GM12878 (cell line): ENCODE results near the gene CREB3L4. TPM values are rescaled to one million over a fixed set of nuclear protein-coding genes. Genes with fewer than 3 reads are reported as not detected.

ENCODE experiments used
- ASH2L ChIP-seq: fragments of 300-600, 200-600 bp; sonication (generic); IDR thresholded peaks from 2 replicates; pipeline ENCODE4 v1.6.1; 2017; ENCODE audit warnings: low read depth, mild to moderate bottlenecking, borderline replicate concordance
- BCL11A ChIP-seq: IDR thresholded peaks from 2 replicates; pipeline ENCODE4 v1.6.1; 2011; ENCODE audit warnings: low read depth, low read length
- BHLHE40 ChIP-seq, 2 experiments: fragments of 450-650 bp in 1 of 2; IDR thresholded peaks; 2 replicates each; pipeline ENCODE4 v1.6.1; 2011 to 2017; ENCODE audit warnings: low read depth in 2 of 2, borderline replicate concordance in 1 of 2, improper control_type of control experiment in 1 of 2, low read length in 1 of 2, mild to moderate bottlenecking in 1 of 2
- CREB1 ChIP-seq: IDR thresholded peaks from 2 replicates; pipeline ENCODE4 v1.6.1; 2012; ENCODE audit warnings: low read depth, mild to moderate bottlenecking, inconsistent platforms
- ETV6 ChIP-seq, 2 experiments: fragments of 450-650 bp in 1 of 2; IDR thresholded peaks in 1 of 2; conservative IDR thresholded peaks in 1 of 2; 2 replicates each; pipeline ENCODE4 v1.6.1; 2014; ENCODE audit warnings: antibody characterized with exemption in 1 of 2, borderline replicate concordance in 1 of 2, low read depth in 1 of 2, mild to moderate bottlenecking in 1 of 2, moderate library complexity in 1 of 2
- EZH2 ChIP-seq: IDR thresholded peaks from 2 replicates; pipeline ENCODE4 v1.6.1; 2012; ENCODE audit warnings: low read depth, mild to moderate bottlenecking, control low read depth, inconsistent platforms, low read length, borderline replicate concordance; ENCODE audit not compliant: control insufficient read depth
- FOXK2 ChIP-seq: fragments of 450-650 bp; IDR thresholded peaks from 2 replicates; pipeline ENCODE4 v1.6.1; 2017; ENCODE audit warnings: mild to moderate bottlenecking, moderate library complexity
- HCFC1 ChIP-seq: fragments of 150-350 bp; IDR thresholded peaks from 2 replicates; pipeline ENCODE4 v1.6.1; 2014; ENCODE audit warnings: low read length
- HDAC2 ChIP-seq: fragments of 200-600 bp; sonication (generic); IDR thresholded peaks from 2 replicates; pipeline ENCODE4 v1.6.1; 2017
- HDAC6 ChIP-seq: fragments of 200-600 bp; sonication (generic); IDR thresholded peaks from one replicate; pipeline ENCODE4 v1.8.0; 2017; ENCODE audit warnings: antibody characterized with exemption; ENCODE audit not compliant: unreplicated experiment
- JUNB ChIP-seq: IDR thresholded peaks from 2 replicates; pipeline ENCODE4 v1.6.1; 2016; ENCODE audit warnings: antibody characterized with exemption, mild to moderate bottlenecking
- KDM1A ChIP-seq: fragments of 200-600 bp; sonication (generic); IDR thresholded peaks from 2 replicates; pipeline ENCODE4 v1.6.1; 2016; ENCODE audit warnings: borderline replicate concordance
- KLF5 ChIP-seq: fragments of 450-650 bp; IDR thresholded peaks from 2 replicates; pipeline ENCODE4 v1.6.1; 2014; ENCODE audit warnings: mild to moderate bottlenecking; ENCODE audit not compliant: partially characterized antibody
- MTA2 ChIP-seq: fragments of 450-650 bp; IDR thresholded peaks from 2 replicates; pipeline ENCODE4 v1.6.1; 2016; ENCODE audit warnings: low read depth, mild to moderate bottlenecking, moderate library complexity
- MTA3 ChIP-seq: IDR thresholded peaks from 2 replicates; pipeline ENCODE4 v1.6.1; 2012; ENCODE audit warnings: low read length, inconsistent platforms, borderline replicate concordance
- NBN ChIP-seq: fragments of 450-650 bp; IDR thresholded peaks from 2 replicates; pipeline ENCODE4 v1.6.1; 2016
- RELA ChIP-seq: fragments of 450-650 bp; IDR thresholded peaks from 2 replicates; pipeline ENCODE4 v1.8.0; 2014; ENCODE audit warnings: borderline replicate concordance; ENCODE audit not compliant: partially characterized antibody
- SMC3 ChIP-seq: IDR thresholded peaks from 2 replicates; pipeline ENCODE4 v1.6.1; 2011; ENCODE audit warnings: low read length, improper control_type of control experiment, borderline replicate concordance
- SREBF1 ChIP-seq: IDR thresholded peaks from 2 replicates; pipeline ENCODE4 v1.6.1; 2012; ENCODE audit warnings: mild to moderate bottlenecking, low read length
- SREBF2 ChIP-seq: IDR thresholded peaks from 2 replicates; pipeline ENCODE4 v1.6.1; 2012; ENCODE audit warnings: mild to moderate bottlenecking, low read length
- SRF ChIP-seq, 2 experiments: IDR thresholded peaks; 2 replicates each; pipeline ENCODE4 v1.6.1; 2011; ENCODE audit warnings: low read depth in 2 of 2, low read length in 2 of 2, mild to moderate bottlenecking in 1 of 2, moderate library complexity in 1 of 2
- TARDBP ChIP-seq: IDR thresholded peaks from 2 replicates; pipeline ENCODE4 v1.6.1; 2016; ENCODE audit warnings: borderline replicate concordance
- TCF3 ChIP-seq: IDR thresholded peaks from 2 replicates; pipeline ENCODE4 v1.6.1; 2012; ENCODE audit warnings: low read depth, mild to moderate bottlenecking, low read length, borderline replicate concordance; ENCODE audit not compliant: insufficient read depth
- ZBTB4 ChIP-seq: fragments of 450-650 bp; formaldehyde crosslinking; IDR thresholded peaks from 2 replicates; pipeline ENCODE4 v1.4.0; 2022; ENCODE audit warnings: mild to moderate bottlenecking, moderate library complexity
- ZBTB40 ChIP-seq: fragments of 450-650 bp; IDR thresholded peaks from 2 replicates; pipeline ENCODE4 v1.6.1; 2016; ENCODE audit warnings: mild to moderate bottlenecking, moderate library complexity, borderline replicate concordance
- polyA plus RNA-seq, 11 experiments: library from polyadenylated mRNA; depleted of rRNA in 4 of 11; unstranded in 6 of 11; stranded (reverse) in 5 of 11; fragments of >200 nt; fragmentation: Nextera tagmentation in 4 of 11; fragmentation: Illumina TruSeq in 1 of 11; extraction: Ambion mirVana in 4 of 11; extraction: Trizol in 1 of 11; gene quantifications; 1 replicate in 1 of 11; 2 replicates in 10 of 11; pipeline versions ENCODE4 v1.2.1 to v1.2.3, GENCODE V29; 2011 to 2016; ENCODE audit warnings: inconsistent platforms in 2 of 11, missing spikeins in 2 of 11, low read depth in 1 of 11
- total RNA-seq, 4 experiments: library from RNA; depleted of rRNA in 3 of 4; stranded (reverse); fragments of >200 nt in 3 of 4; fragmentation: Illumina TruSeq in 1 of 4; extraction: Trizol in 1 of 4; gene quantifications; 2 replicates each; pipeline versions ENCODE4 v1.2.1 to v1.2.3, GENCODE V29; 2013 to 2021

CREB3L4 gene
- total and polyA plus RNA-seq, 10 of the 15 experiments (the other 5 are each of a cell fraction or from before 2014, with no cell fraction given), result 9.7 to 14.0 (median 12.1) TPM

DNA sequence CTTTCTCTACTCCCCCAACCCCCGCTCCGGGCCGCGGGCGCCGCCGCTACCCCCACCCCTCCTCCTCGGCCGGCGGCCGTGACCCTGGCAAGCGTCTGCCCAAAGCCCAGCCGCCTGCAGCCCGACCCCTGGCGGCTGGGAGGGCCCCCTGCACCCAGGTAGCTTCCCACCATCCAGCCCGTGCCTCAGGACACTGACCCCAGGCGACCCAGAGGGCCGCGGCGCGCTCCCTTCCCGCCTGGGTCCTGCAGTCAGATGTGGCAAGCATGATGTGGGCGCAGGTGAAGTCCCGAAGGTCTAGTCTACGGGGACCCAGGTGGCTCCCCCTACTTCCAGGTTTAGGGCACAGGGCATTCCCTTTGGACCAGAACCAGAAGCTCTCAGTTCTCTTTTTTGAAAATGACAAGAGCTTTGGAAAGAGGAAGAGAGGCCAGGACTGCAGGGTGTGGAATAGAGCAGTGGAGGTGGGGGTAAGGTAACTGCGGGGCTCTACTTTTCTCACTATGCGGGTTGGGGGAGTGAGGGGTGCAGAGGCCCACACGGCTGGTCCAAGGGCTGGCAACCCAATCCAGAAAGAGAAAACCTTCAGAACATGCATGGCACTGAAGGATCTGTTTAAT lies 21.0 kb upstream of the CREB3L4 start, which contains the start of gene DENND4B (continued):
- TF ChIP-seq ZBTB40, result no peak
- 0 out of 2 replicates have a peak, but pooled peaks have one; percentile 4 for TF ChIP-seq BCL11A
- no peak for TF ChIP-seq SREBF1
- TF ChIP-seq ASH2L, result no peak
- TF ChIP-seq MTA3, result peak; percentile 80; the same call in 1 of the 2 replicates
- no peak for TF ChIP-seq KLF5
- no peak for TF ChIP-seq SREBF2
- peak; percentile 80 to 87; a peak in 3 of 4 replicates for TF ChIP-seq BHLHE40 (IDR thresholded peaks at IDR 0.05; ENCODE audit: borderline replicate concordance in 1 of 2, low read depth in 2 of 2, low read length in 1 of 2)
- no peak for TF ChIP-seq ZBTB4 (CRISPR knock-in tag)
- TF ChIP-seq RELA, result peak; percentile 40
- no peak for TF ChIP-seq EZH2
- no peak for TF ChIP-seq HDAC6
- TF ChIP-seq SMC3, result peak; percentile 65; the same call in 1 of the 2 replicates
- TF ChIP-seq KDM1A, result no peak
- no peak for TF ChIP-seq FOXK2
- no peak for TF ChIP-seq JUNB
- 0 out of 2 replicates have a peak, but pooled peaks have one; percentile 13 for TF ChIP-seq MTA2
- TF ChIP-seq HCFC1, result peak; percentile 44; the same call in 1 of the 2 replicates
- TF ChIP-seq TARDBP, result peak; percentile 70; the same call in 1 of the 2 replicates
- 0 out of 4 replicates have a peak, but pooled peaks of 1 of the 2 experiments have one; percentile 37 for TF ChIP-seq ETV6 (conservative IDR thresholded peaks at IDR 0.05 in 1 of 2, IDR thresholded peaks at IDR 0.05 in 1 of 2; ENCODE audit: borderline replicate concordance in 1 of 2, low read depth in 1 of 2)
- peak; percentile 59; the same call in 1 of the 2 replicates for TF ChIP-seq NBN
- no peak for TF ChIP-seq HDAC2
- 0 out of 4 replicates have a peak, but pooled peaks of 1 of the 2 experiments have one; percentile 43 for TF ChIP-seq SRF (IDR thresholded peaks at IDR 0.05; ENCODE audit: low read depth in 2 of 2, low read length in 2 of 2)
- TF ChIP-seq TCF3, result peak; percentile 51; the same call in 1 of the 2 replicates
- TF ChIP-seq CREB1, result 0 out of 2 replicates have a peak, but pooled peaks have one; percentile 50
